Endodermal cell (in vitro differentiated cells): ENCODE results near the gene EPHA4. TPM values are rescaled to one million over a fixed set of nuclear protein-coding genes. Genes with fewer than 3 reads are reported as not detected.

Source experiments
- DNase-seq: peaks from one replicate; pipeline ENCODE4 v3.0.0-alpha.2; 2017
- H3K27ac ChIP-seq: 2 replicates; pipeline ENCODE4 v1.5.1; 2013; ENCODE audit warnings: mild to moderate bottlenecking, low read depth, low read length, moderate library complexity
- H3K27me3 ChIP-seq: 2 replicates; pipeline ENCODE4 v1.6.1; 2013; ENCODE audit warnings: mild to moderate bottlenecking, low read length, moderate library complexity; ENCODE audit not compliant: insufficient read depth, control insufficient read depth, poor library complexity, severe bottlenecking
- H3K36me3 ChIP-seq: 2 replicates; pipeline ENCODE4 v1.7.0; 2013; ENCODE audit warnings: mild to moderate bottlenecking, low read length, moderate library complexity; ENCODE audit not compliant: control insufficient read depth, insufficient read depth
- H3K4me1 ChIP-seq: one replicate; pipeline ENCODE4 v1.7.0; 2013; ENCODE audit warnings: low read length; ENCODE audit not compliant: control insufficient read depth, insufficient read depth
- H3K4me3 ChIP-seq: 2 replicates; pipeline ENCODE4 v1.5.1; 2013; ENCODE audit warnings: mild to moderate bottlenecking, low read length, moderate library complexity
- H3K9ac ChIP-seq: 2 replicates; pipeline ENCODE4 v1.6.1; 2013; ENCODE audit warnings: mild to moderate bottlenecking, low read length, moderate library complexity; ENCODE audit not compliant: poor library complexity, severe bottlenecking; ENCODE audit errors: extremely low read depth
- H3K9me3 ChIP-seq: 2 replicates; pipeline ENCODE4 v1.6.1; 2013; ENCODE audit warnings: mild to moderate bottlenecking, low read length, moderate library complexity; ENCODE audit not compliant: control insufficient read depth
- H3K27ac Mint-ChIP-seq: 2 replicates; pipeline ENCODE4 v1.8.0; 2020; ENCODE audit warnings: mixed read lengths
- H3K27me3 Mint-ChIP-seq: 2 replicates; pipeline ENCODE4 v1.8.0; 2021; ENCODE audit warnings: mild to moderate bottlenecking, mixed read lengths; ENCODE audit not compliant: insufficient read depth
- H3K36me3 Mint-ChIP-seq: 2 replicates; pipeline ENCODE4 v1.8.0; 2020; ENCODE audit warnings: low read depth, mixed read lengths
- H3K4me1 Mint-ChIP-seq: 2 replicates; pipeline ENCODE4 v1.8.0; 2020; ENCODE audit warnings: mixed read lengths
- H3K4me3 Mint-ChIP-seq: 2 replicates; pipeline ENCODE4 v1.8.0; 2020; ENCODE audit warnings: mild to moderate bottlenecking, moderate library complexity, mixed read lengths
- H3K9me3 Mint-ChIP-seq: 2 replicates; pipeline ENCODE4 v1.8.0; 2020; ENCODE audit warnings: mild to moderate bottlenecking, mixed read lengths
- CTCF ChIP-seq: fragments of 200-600 bp; sonication (generic); conservative IDR thresholded peaks from 2 replicates; pipeline ENCODE4 v1.5.0; 2021; ENCODE audit warnings: antibody characterized with exemption, mild to moderate bottlenecking
- WGBS, 2 experiments: methylation state at CpG; one replicate each; pipeline versions ENCODE4 v1.1.5 to v1.1.7; 2013; ENCODE audit warnings: missing lambda C conversion rate in 2 of 2, mixed read lengths in 1 of 2; ENCODE audit not compliant: insufficient coverage in 1 of 2, insufficient read length in 1 of 2; 5-methylcytosine and 5-hydroxymethylcytosine counted together
- total RNA-seq, 2 donors: library from RNA; stranded (reverse); fragmentation: NEBNext Ultra II Directional in 1 of 2; extraction: Animal tissue kit (Norgen Biotek cat#: 25700) in 1 of 2; gene quantifications; 2 replicates in 1 of 2; 3 replicates in 1 of 2; pipeline ENCODE4 v1.2.1, GENCODE V29; 2021

The EPHA4 gene
- total RNA-seq, 2 donors from 2014 or later: 74.1 to 87.3 TPM

- H3K27me3 Mint-ChIP-seq: no peaks in the 10 kb centered on the region
- no peaks in the 10 kb centered on the region for H3K9me3 Mint-ChIP-seq
- H3K4me3 Mint-ChIP-seq: no peak overlapping the region
- peaks cover 12% of the 10 kb centered on the region for H3K4me1 Mint-ChIP-seq
- no peak overlapping the region for H3K9ac ChIP-seq
- no peaks in the 10 kb centered on the region for H3K27me3 ChIP-seq
- H3K27ac Mint-ChIP-seq: no peak overlapping the region
- H3K4me1 ChIP-seq: peaks cover 1% of the 10 kb centered on the region
- H3K4me3 ChIP-seq: no peak overlapping the region
- no peaks in the 10 kb centered on the region for H3K36me3 Mint-ChIP-seq
- TF ChIP-seq CTCF: no peak
- no peaks in the 10 kb centered on the region for H3K36me3 ChIP-seq
- H3K27ac ChIP-seq: no peak overlapping the region
- H3K9me3 ChIP-seq: no peaks in the 10 kb centered on the region
- no peak for DNase-seq
These were observed 191.4 kb downstream of the EPHA4 start for GRCh38 chr2:221380686-221381085.

GRCh38 chr2:221380062-221380461 is 192.0 kb downstream of the EPHA4 start:
- Histone ChIP-seq H3K27me3 (no peaks in the 10 kb centered on the region), H3K36me3 (no peaks in the 10 kb centered on the region), H3K4me3 (no peak overlapping the region), H3K9ac (no peak overlapping the region), H3K27ac (no peak overlapping the region), H3K9me3 (no peaks in the 10 kb centered on the region), H3K4me1 (no peaks in the 10 kb centered on the region)
- Mint-ChIP-seq H3K4me1 (peaks cover 10% of the 10 kb centered on the region), H3K36me3 (no peaks in the 10 kb centered on the region), H3K27me3 (no peaks in the 10 kb centered on the region), H3K9me3 (no peaks in the 10 kb centered on the region), H3K27ac (no peak overlapping the region), H3K4me3 (no peak overlapping the region)
- TF ChIP-seq CTCF: no peak
- peak; percentile 58 for DNase-seq
- 80 to 85% methylated on average over 3 to 5 of the region's 5 CpGs for WGBS, 2 experiments

- 89 to 90% methylated on average over 1 to 2 of the region's 2 CpGs for WGBS, 2 experiments
These were observed 194.5 kb downstream of the EPHA4 start for GRCh38 chr2:221377597-221377996.

More at GRCh38 chr2:221377597-221377996, 194.5 kb downstream of the EPHA4 start:
- H3K27me3 Mint-ChIP-seq: no peaks in the 10 kb centered on the region
- TF ChIP-seq CTCF: no peak
- Histone ChIP-seq H3K36me3 (no peaks in the 10 kb centered on the region), H3K4me1 (no peaks in the 10 kb centered on the region), H3K9me3 (no peaks in the 10 kb centered on the region), H3K4me3 (no peak overlapping the region), H3K27ac (no peak overlapping the region), H3K27me3 (no peaks in the 10 kb centered on the region), H3K9ac (no peak overlapping the region)
- H3K9me3 Mint-ChIP-seq: no peaks in the 10 kb centered on the region
- no peak for DNase-seq
- peaks cover 14% of the 10 kb centered on the region for H3K4me1 Mint-ChIP-seq
- H3K4me3 Mint-ChIP-seq: no peak overlapping the region
- H3K27ac Mint-ChIP-seq: no peak overlapping the region
- H3K36me3 Mint-ChIP-seq: no peaks in the 10 kb centered on the region
